Right atrium auricular region (tissue), 2 donors: ENCODE measurements around the gene BTNL8. TPM values are rescaled to one million over a fixed set of nuclear protein-coding genes. Genes with fewer than 3 reads are reported as not detected.

Source experiments
- DNase-seq: peaks from one replicate; pipeline ENCODE4 v3.0.0-alpha.2; 2019; ENCODE audit warnings: low spot score
- H3K27ac ChIP-seq, 2 donors: fragments of 200-600 bp; sonication (generic); 1 replicate in 1 of 2; 2 replicates in 1 of 2; pipeline ENCODE4 v1.5.1; 2016 to 2019
- H3K27me3 ChIP-seq, 2 donors: fragments of 200-600 bp; sonication (generic); one replicate each; pipeline versions ENCODE4 v1.5.1 to v1.6.0; 2017 to 2019
- H3K36me3 ChIP-seq: fragments of 200-600 bp; sonication (generic); one replicate; pipeline ENCODE4 v1.5.1; 2016
- H3K4me1 ChIP-seq, 2 donors: fragments of 200-600 bp; sonication (generic); one replicate each; pipeline versions ENCODE4 v1.5.1 to v1.6.0; 2017 to 2019
- H3K4me3 ChIP-seq, 2 donors: fragments of 200-600 bp; sonication (generic); 1 replicate in 1 of 2; 2 replicates in 1 of 2; pipeline ENCODE4 v1.5.1; 2017 to 2019; ENCODE audit warnings: mild to moderate bottlenecking in 1 of 2, moderate library complexity in 1 of 2
- H3K9me3 ChIP-seq, 2 donors: fragments of 200-600 bp; sonication (generic); one replicate each; pipeline ENCODE4 v1.5.1; 2019
- total RNA-seq, 2 donors: library from RNA; depleted of rRNA; stranded (reverse); fragments of >200 nt; gene quantifications; one replicate each; pipeline ENCODE4 v1.1.0, GENCODE V29; 2016
- TF ChIP-seq, protein P1 (sequence below), 2 donors: fragments of 200-600 bp; sonication (generic); IDR thresholded peaks; one replicate each; pipeline ENCODE4 v1.5.1; 2019; ENCODE audit warnings: antibody characterized with exemption in 2 of 2

Gene BTNL8
- total RNA-seq, result under 1 TPM; 0.48 to 0.59 TPM

DNA sequence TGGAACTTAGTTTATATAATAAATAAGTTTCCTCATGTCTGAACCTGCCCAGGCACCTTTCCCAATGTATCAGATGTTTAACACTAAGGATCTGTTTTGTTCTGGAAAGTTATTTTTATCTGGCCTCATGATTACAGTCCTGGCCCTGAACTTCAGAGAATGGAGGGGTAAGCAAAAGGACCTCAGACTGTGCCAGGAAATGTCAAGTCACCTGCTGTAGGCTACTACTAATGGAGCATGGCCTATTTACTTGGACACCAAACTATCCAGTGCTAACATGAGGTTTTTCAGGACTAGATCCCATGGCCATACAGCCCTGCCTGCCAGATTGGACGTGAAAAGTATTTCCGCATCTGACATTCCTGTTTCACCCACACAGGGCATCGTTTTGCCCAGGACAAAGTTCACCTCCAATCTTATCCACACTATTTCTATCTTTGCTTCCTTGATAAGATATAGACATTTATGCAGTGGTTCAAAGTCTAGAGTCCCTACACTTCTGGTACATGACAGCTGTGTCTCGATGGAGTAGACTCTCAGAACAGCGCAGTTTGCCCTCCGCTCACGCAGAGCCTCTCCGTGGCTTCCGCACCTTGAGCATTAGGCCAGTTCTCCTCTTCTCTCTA lies at the start of gene BTNL8:
Gene BTNL8, plus strand, starts transcription at position 539 of the 626 bp plus-strand sequence. CDS start 152 bp downstream, outside the sequence.
- no peak within 1 kb of the TSS for H3K4me3 ChIP-seq
- H3K27me3 ChIP-seq, result no peaks in the 10 kb centered on the region
- no peak for DNase-seq
- H3K36me3 ChIP-seq, result no peaks in the 10 kb centered on the region
- no peak within 1 kb of the TSS for H3K27ac ChIP-seq
- no peaks in the 10 kb centered on the region for H3K4me1 ChIP-seq
- TF ChIP-seq, protein P1, sequence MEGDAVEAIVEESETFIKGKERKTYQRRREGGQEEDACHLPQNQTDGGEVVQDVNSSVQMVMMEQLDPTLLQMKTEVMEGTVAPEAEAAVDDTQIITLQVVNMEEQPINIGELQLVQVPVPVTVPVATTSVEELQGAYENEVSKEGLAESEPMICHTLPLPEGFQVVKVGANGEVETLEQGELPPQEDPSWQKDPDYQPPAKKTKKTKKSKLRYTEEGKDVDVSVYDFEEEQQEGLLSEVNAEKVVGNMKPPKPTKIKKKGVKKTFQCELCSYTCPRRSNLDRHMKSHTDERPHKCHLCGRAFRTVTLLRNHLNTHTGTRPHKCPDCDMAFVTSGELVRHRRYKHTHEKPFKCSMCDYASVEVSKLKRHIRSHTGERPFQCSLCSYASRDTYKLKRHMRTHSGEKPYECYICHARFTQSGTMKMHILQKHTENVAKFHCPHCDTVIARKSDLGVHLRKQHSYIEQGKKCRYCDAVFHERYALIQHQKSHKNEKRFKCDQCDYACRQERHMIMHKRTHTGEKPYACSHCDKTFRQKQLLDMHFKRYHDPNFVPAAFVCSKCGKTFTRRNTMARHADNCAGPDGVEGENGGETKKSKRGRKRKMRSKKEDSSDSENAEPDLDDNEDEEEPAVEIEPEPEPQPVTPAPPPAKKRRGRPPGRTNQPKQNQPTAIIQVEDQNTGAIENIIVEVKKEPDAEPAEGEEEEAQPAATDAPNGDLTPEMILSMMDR (IDR thresholded peaks at IDR 0.05), result no peak
- H3K9me3 ChIP-seq, result peaks cover 0 to 4% of the 10 kb centered on the region in 2 donors

DNA sequence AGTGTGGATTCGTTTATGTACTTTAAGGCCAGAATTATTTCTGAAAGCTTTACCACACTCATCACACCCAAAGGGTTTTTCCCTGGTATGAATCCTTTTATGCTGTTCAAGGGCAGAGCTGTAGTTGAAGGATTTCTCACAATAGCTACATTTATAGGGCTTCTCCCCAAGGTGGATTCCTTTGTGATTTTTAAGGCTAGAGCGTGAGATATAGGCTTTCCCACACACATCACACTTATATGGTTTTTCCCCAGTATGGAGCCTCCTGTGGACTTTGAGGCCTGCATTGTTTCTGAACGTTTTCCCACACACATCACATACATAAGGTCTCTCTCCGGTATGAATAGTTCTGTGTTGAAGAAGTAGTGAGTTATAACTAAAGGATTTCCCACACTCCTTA lies 49.1 kb upstream of the BTNL8 start:
- TF ChIP-seq, protein P1 (IDR thresholded peaks at IDR 0.05), result no peak
- DNase-seq, result no peak
- Histone ChIP-seq H3K9me3 (no peaks in the 10 kb centered on the region), H3K4me3 (no peak overlapping the region), H3K36me3 (peaks cover 44% of the 10 kb centered on the region), H3K27me3 (no peaks in the 10 kb centered on the region), H3K27ac (no peak overlapping the region), H3K4me1 (no peaks in the 10 kb centered on the region)

DNA sequence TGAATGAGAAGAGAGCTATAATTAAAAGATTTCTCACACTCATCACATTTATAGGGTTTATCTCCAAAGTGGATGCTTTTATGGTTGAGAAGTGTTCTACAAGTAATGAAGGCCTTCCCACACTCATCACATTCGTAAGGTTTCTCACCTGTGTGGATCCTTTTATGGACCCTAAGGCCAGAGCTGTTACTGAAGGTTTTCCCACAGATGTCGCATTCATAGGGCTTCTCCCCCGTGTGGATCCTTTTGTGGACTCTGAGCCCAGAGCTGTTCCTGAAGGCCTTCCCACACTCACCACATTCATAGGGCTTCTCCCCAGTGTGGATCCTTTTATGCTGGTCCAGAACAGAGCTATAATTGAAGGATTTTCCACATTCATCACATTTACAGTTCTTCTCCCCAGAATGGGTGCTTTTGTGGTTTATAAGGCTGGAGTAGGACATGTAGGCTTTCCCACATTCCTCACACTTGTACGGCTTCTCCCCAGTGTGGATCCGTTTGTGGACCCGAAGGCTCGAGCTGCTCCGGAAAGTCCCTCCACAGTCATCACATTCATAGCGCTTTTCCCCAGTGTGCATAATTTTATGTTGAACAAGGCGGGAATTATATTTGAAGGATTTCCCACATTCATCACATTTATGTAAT lies 48.4 kb upstream of the BTNL8 start:
- H3K27ac ChIP-seq, result no peak overlapping the region
- H3K36me3 ChIP-seq, result peaks cover 44% of the 10 kb centered on the region
- H3K4me1 ChIP-seq, result no peaks in the 10 kb centered on the region
- DNase-seq, result no peak
- no peaks in the 10 kb centered on the region for H3K9me3 ChIP-seq
- TF ChIP-seq, protein P1 (IDR thresholded peaks at IDR 0.05), result no peak
- H3K4me3 ChIP-seq, result no peak overlapping the region
- no peaks in the 10 kb centered on the region for H3K27me3 ChIP-seq

DNA sequence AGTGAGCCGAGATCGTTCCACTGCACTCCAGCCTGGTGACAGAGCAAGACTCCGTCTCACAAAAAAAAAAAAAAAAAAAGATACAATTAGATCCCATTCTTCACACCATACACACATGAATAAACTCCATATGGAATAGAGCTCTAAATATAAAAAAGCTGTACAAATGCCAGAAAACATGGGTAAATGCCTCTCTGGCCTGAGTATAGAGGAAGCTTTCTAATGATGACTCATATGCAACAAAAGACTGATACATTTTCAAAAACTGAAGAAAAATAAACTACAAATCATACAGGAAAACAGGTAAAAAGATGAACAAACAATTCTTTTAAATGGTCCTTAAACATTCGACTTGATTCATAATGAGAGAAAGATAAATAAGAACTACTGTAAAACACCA lies 46.5 kb upstream of the BTNL8 start:
- Histone ChIP-seq H3K4me1 (no peaks in the 10 kb centered on the region), H3K27ac (no peak overlapping the region), H3K4me3 (no peak overlapping the region), H3K36me3 (peaks cover 44% of the 10 kb centered on the region), H3K9me3 (no peaks in the 10 kb centered on the region), H3K27me3 (no peaks in the 10 kb centered on the region)
- TF ChIP-seq, protein P1 (IDR thresholded peaks at IDR 0.05), result no peak
- DNase-seq, result no peak

DNA sequence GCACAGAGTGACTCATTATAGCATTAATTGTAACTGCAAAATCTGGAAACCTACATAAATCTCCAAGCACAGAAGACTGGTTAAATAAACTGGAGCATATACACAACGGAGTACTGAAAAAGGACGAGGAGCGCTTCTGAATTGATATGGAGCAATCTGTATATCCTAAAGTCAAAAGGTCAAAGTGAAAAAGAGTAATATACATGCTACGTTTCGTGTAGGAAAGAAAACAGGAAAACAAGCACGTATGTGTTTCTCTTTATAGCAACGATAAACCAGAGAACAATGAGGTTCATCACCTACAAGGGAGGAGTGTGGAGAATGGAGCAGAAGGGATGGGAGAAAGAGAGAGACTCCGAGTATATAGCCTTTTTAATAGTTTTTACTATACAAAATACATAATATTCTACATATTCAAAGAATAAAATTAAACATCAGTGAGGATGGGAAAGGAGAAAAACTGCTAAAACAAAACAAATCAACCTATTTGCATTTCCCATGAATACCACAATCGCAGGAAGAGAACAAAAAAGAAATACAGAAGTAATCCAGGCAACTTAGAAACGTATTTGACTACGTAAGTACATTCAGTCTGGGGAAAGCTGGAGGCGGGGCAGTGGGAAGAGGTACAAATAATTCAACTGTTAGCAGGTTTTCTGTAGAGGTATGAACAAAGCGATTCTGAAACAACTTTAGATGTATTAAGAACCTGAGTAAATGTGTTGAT lies 45.7 kb upstream of the BTNL8 start:
- no peaks in the 10 kb centered on the region for H3K9me3 ChIP-seq
- no peaks in the 10 kb centered on the region for H3K27me3 ChIP-seq
- no peak for DNase-seq
- no peak overlapping the region for H3K4me3 ChIP-seq
- peaks cover 36% of the 10 kb centered on the region for H3K36me3 ChIP-seq
- no peaks in the 10 kb centered on the region for H3K4me1 ChIP-seq
- H3K27ac ChIP-seq, result no peak overlapping the region
- TF ChIP-seq, protein P1 (IDR thresholded peaks at IDR 0.05), result no peak
